Cardiac muscle cell (in vitro differentiated cells and primary cell): ENCODE results near the gene KRT27. TPM values are rescaled to one million over a fixed set of nuclear protein-coding genes. Genes with fewer than 3 reads are reported as not detected.

Experiments used
- DNase-seq, 2 donors: peaks; one replicate each; pipeline versions ENCODE4 v3.0.0 to v3.0.0-alpha.2; 2010 to 2017; ENCODE audit warnings: low read depth in 1 of 2, low spot score in 1 of 2
- H3K27ac ChIP-seq: fragments of 200-600 bp; sonication (generic); 2 replicates; pipeline ENCODE4 v1.5.1; 2016
- H3K27me3 ChIP-seq: fragments of 200-600 bp; sonication (generic); 2 replicates; pipeline ENCODE4 v1.6.0; 2016; ENCODE audit warnings: control low read depth
- H3K36me3 ChIP-seq: fragments of 200-600 bp; sonication (generic); 2 replicates; pipeline ENCODE4 v1.5.1; 2016; ENCODE audit warnings: control low read depth
- H3K4me1 ChIP-seq: fragments of 200-600 bp; sonication (generic); 2 replicates; pipeline ENCODE4 v1.8.1; 2017; ENCODE audit warnings: low read depth, mild to moderate bottlenecking, mixed run types
- H3K4me3 ChIP-seq: fragments of 200-600 bp; sonication (generic); 2 replicates; pipeline ENCODE4 v1.5.1; 2016; ENCODE audit warnings: mild to moderate bottlenecking
- H3K9me3 ChIP-seq: fragments of 200-600 bp; sonication (generic); 2 replicates; pipeline ENCODE4 v1.5.1; 2017; ENCODE audit warnings: low read depth, mild to moderate bottlenecking, control low read depth
- CTCF ChIP-seq: IDR thresholded peaks from 2 replicates; pipeline ENCODE4 v1.5.1; 2012; ENCODE audit warnings: low read depth, mild to moderate bottlenecking, low read length
- polyA plus RNA-seq: library from polyadenylated mRNA; unstranded; fragments of >200 nt; fragmentation: Nextera tagmentation; extraction: Ambion mirVana; gene quantifications from 2 replicates; pipeline ENCODE4 v1.2.1, GENCODE V29; 2016
- total RNA-seq: library from RNA; depleted of rRNA; stranded (reverse); fragments of >200 nt; gene quantifications from 2 replicates; pipeline ENCODE4 v1.2.3, GENCODE V29; 2016

KRT27 gene
- total RNA-seq = not detected in 2 replicates
- not detected in 2 replicates for polyA plus RNA-seq

GRCh38 chr17:40782450-40782849 is at the start of gene KRT27:
Gene KRT27 (minus strand): TSS chr17:40782550. CDS start chr17:40782493, 57 bp downstream.
- DNase-seq = no peak
- no peak within 1 kb of the TSS for H3K27ac ChIP-seq
- no peaks in the 10 kb centered on the region for H3K4me1 ChIP-seq
- no peak for TF ChIP-seq CTCF
- H3K36me3 ChIP-seq = no peaks in the 10 kb centered on the region
- no peaks in the 10 kb centered on the region for H3K9me3 ChIP-seq
- H3K27me3 ChIP-seq = peaks cover 16% of the 10 kb centered on the region
- H3K4me3 ChIP-seq = no peak within 1 kb of the TSS

- Histone ChIP-seq H3K4me1 (peaks cover 9% of the 10 kb centered on the region), H3K9me3 (no peaks in the 10 kb centered on the region), H3K36me3 (no peaks in the 10 kb centered on the region), H3K27ac (no peak overlapping the region), H3K4me3 (no peak overlapping the region), H3K27me3 (peaks cover 40% of the 10 kb centered on the region)
- TF ChIP-seq CTCF = no peak
- DNase-seq = no peak
Observed at GRCh38 chr17:40830085-40830776, 47.9 kb upstream of the KRT27 start.

GRCh38 chr17:40828454-40829044 is 46.2 kb upstream of the KRT27 start:
- Histone ChIP-seq H3K36me3 (no peaks in the 10 kb centered on the region), H3K4me3 (no peak overlapping the region), H3K9me3 (no peaks in the 10 kb centered on the region), H3K4me1 (peaks cover 9% of the 10 kb centered on the region), H3K27me3 (peaks cover 46% of the 10 kb centered on the region), H3K27ac (no peak overlapping the region)
- no peak for DNase-seq
- TF ChIP-seq CTCF = no peak

GRCh38 chr17:40827746-40828453 is 45.5 kb upstream of the KRT27 start:
- peaks cover 9% of the 10 kb centered on the region for H3K4me1 ChIP-seq
- H3K9me3 ChIP-seq = no peaks in the 10 kb centered on the region
- H3K27me3 ChIP-seq = peaks cover 42% of the 10 kb centered on the region
- no peak overlapping the region for H3K4me3 ChIP-seq
- H3K27ac ChIP-seq = no peak overlapping the region
- peak; percentile 13 to 35 for DNase-seq
- no peak for TF ChIP-seq CTCF
- no peaks in the 10 kb centered on the region for H3K36me3 ChIP-seq

- Histone ChIP-seq H3K4me3 (no peak overlapping the region), H3K27ac (no peak overlapping the region), H3K36me3 (no peaks in the 10 kb centered on the region), H3K4me1 (peaks cover 9% of the 10 kb centered on the region), H3K27me3 (peaks cover 43% of the 10 kb centered on the region), H3K9me3 (no peaks in the 10 kb centered on the region)
- no peak for TF ChIP-seq CTCF
- no peak for DNase-seq
Observed at GRCh38 chr17:40825599-40825998, 43.2 kb upstream of the KRT27 start.
